ENCODE data around the gene CASS4.
"Not testable (repeated sequence)": the region's sequence is repeated elsewhere in the genome, so short reads cannot be mapped to it uniquely, and the experiment has no call there.

The CASS4 gene, protein sequence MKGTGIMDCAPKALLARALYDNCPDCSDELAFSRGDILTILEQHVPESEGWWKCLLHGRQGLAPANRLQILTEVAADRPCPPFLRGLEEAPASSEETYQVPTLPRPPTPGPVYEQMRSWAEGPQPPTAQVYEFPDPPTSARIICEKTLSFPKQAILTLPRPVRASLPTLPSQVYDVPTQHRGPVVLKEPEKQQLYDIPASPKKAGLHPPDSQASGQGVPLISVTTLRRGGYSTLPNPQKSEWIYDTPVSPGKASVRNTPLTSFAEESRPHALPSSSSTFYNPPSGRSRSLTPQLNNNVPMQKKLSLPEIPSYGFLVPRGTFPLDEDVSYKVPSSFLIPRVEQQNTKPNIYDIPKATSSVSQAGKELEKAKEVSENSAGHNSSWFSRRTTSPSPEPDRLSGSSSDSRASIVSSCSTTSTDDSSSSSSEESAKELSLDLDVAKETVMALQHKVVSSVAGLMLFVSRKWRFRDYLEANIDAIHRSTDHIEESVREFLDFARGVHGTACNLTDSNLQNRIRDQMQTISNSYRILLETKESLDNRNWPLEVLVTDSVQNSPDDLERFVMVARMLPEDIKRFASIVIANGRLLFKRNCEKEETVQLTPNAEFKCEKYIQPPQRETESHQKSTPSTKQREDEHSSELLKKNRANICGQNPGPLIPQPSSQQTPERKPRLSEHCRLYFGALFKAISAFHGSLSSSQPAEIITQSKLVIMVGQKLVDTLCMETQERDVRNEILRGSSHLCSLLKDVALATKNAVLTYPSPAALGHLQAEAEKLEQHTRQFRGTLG

DNA sequence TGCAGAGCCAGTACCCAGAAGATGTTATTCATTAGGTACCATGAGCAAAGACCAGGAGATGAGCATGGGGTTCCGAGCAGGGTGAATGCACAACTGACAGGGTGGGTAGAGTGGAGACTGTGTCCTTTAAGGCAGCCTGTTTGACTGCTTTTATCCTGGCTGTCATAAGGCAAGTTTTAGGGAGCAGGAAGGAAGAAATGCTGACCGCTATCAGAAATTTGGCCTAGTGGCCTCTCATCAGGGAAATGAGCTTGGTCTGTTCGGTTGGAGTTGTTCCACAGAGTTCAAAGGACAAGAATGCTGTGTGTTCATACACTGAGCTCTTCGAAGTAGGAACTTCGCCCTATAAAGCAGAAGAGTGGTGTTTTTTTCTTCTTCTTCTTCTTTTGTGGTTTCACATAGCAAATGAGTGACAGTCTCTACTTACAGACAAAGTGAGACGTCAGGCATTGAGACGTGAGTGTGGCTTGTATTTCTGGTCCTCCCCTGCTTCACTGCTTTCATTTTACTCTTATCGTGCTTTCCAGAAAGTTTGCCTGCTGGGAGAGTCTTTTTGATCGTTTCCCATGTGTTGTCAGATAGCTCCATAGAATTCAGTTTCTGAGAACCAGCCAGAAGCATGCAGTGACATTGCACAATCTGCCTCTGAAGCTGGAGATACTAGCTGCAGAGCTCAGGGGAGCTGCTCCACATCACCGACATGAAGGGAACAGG lies at the start of gene CASS4:
Gene CASS4, plus strand, starts transcription at position 502 of the 714 bp plus-strand sequence. Its CDS starts 199 bp downstream, at position 701.
- DNase-seq (ENCODE audit: low read depth) = no peak

DNA sequence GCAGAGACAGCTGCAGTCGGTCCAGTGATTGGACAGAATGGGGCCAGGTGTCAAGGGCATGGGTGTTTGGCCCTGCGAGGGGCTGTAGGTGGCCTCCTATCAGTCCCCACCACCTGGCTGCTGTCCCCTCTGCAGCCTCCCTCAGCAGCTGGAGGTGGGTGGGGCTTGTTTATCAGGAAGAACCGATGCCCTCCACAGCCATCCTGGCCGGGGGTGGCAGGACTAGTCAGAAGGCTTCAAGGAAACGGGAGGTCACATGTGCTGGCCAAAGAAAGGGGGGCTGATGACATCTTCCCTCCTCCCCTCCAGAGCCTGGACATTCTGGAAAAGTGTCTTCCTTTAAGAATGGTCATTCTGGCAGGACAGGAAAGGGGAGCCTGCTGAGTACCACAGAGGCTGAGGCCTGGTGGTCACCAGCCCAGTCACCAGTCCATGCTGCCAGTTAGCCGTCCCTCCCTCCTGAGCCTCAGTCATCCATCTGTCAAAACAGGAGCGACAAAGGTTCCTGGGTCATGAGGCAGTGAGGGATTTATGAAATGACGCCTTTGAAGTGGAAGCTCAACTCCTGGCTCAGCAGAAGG lies 49.1 kb upstream of the CASS4 start:
- DNase-seq (ENCODE audit: low read depth) = no peak

DNA sequence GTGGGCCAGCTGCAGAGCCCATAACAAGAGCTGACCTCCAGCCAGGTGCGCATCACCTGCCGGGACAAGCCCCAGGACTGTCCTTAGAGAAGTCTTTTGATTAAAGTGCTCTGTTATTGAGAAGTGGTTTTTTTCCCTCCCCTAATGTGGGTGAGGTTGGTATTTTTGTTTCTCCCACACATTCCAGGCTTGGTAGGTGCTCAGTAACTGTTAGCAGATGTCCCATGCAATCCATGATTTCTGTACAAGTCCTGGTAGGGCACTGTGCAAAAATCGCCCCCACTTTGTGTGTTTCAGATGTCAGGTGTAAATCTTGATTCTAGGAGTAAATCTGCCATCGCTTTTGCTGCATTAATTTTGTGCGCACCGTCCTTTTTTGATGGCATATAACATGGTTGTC lies 48.6 kb upstream of the CASS4 start:
- DNase-seq (ENCODE audit: low read depth) = no peak

DNA sequence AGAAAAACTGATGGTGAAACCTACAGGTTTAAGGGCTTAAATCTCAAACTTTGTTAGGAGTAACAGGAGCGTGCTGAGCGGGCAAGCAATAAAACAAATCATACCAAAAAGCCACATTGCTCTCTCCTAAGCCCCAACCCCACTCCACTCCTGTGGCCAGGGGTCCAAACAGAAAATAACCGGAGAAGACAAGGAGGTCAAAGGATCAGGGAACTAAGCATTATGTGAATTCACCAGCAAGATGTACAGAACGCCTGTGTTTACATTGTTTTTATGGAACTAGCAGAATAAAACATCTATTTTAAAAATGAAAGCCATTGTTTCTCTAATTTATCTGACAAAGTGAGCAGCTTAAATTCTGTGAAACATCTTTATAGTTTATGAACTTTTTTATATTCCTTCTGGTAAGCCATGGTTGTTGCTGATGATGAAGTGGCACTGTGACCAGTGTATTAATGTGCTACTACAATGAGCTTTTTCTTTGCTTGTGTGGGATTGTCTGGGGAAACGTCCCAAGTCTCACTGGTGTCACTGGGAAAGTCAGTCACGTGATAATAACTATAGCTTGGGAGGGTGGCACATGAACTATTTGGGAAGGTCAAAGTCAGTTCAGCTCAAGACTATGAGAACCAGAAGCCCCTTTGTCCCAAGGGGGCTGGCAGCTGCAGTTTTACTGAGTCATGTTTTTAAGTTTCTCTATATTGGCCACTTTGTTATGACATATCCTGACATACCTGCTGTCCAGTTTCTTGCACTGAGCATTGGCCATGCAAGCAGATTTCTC lies 43.5 kb upstream of the CASS4 start:
- no peak for DNase-seq (ENCODE audit: low read depth)

DNA sequence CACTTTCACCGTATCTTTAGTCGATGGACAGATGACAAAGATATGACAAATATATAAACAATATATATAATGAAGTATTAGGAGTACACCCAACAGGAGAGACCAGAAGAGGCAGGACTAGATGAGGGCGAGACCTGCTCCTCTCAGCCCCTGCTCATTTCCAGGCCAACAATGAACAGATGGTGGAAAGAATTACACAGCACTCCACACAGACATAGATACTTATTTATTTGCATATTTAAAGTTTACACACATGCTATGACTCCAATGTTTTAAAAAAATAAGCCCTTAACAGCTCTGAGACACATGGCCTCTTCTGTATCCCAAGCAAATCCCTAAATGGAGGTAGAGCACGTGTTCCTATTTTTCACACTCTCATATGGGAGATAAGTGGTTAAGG lies 42.9 kb upstream of the CASS4 start:
- DNase-seq (ENCODE audit: low read depth) = no peak

DNA sequence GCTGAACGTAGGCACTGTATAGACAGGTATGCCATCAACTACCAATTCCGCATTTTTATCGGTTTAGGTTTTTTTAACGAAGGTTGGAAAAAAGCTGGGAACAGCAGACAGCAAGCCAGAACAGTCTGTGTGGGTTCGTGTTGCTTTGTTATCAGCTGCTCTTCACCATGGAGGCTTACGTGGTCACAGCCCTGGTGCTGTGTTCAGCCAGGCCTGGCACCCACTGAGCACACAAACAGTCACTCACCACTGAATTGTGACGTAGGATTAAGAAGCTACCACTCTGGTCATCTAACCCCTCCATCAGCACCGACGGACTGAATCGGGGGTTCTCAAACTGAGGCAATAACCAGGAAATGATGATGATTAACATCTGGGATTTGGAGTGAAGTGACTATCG lies 40.1 kb upstream of the CASS4 start:
- DNase-seq (ENCODE audit: low read depth) = no peak

DNA sequence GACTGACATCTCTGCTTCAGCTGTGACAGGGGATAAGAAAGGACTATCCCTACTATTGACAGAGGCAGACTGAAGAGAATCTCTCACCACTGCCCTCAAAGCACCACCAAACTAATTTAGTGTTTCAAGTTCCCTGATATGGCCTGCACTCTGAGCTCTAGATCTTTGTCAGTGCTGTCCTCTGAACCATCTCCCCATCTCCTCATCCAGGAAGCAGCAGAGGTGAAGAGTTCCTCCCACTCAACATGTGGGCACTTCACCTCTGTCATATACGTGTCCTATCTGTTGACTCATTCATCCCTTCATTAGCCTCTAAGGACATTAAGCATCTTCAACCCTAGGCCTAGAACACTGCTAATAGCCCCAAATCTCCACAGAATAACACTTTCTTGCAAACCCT lies 39.2 kb upstream of the CASS4 start:
- DNase-seq (ENCODE audit: low read depth) = no peak

DNA sequence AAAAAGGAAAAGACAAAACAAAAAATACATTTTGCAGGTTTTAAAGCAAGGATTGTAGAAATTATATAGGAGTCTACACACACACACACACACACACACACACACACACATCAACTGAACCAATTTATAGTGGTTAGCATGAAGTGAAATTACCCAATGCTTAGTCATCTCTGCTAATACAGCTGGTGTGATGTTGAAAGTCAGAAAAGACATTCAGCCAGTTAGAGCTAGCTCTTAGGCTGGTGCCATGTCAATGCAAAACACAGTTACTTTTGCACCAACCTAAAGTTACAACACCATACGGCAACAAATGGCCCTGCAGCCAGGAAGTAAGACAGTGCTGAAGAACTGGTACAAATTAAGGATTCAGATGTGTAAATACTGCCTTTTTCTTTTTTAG lies 38.1 kb upstream of the CASS4 start:
- DNase-seq (ENCODE audit: low read depth) = no peak

DNA sequence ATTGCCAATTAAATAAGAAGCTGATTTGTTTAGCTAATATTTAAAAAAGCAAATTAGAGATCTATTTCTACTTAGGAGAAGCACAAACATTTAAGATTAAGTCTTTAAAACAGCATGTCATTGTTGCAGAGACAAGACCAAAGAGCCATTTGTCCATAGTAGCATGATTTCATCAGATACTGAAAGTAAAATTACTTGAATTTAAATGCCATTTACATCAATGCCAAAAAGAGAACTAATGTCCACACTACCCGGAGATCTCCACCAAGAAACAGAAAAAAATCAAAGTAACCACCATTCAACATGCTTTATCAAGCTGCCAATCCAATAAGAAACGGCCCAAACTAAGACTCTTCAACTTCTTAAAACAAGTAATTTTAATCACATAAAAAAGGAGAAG lies 35.7 kb upstream of the CASS4 start:
- no peak for DNase-seq (ENCODE audit: low read depth)

DNA sequence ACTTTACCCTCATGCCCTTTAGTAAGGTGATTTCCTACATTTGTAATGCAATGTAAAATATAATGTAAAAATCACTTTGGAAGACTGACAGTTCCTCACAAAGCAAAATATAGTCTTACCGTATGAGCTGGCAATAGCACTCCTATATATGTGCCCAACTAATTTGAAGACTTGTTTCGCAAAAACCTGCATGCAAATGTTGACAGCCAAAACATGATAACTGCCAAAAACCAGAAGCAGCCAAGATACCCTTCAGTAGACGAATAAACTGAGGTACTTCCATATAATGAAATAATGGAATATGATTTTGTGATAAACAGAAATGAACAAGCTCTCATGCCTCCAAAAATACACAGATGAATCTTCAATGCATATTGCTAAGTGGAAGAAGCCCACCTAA lies 33.7 kb upstream of the CASS4 start:
- no peak for DNase-seq (ENCODE audit: low read depth)

DNA sequence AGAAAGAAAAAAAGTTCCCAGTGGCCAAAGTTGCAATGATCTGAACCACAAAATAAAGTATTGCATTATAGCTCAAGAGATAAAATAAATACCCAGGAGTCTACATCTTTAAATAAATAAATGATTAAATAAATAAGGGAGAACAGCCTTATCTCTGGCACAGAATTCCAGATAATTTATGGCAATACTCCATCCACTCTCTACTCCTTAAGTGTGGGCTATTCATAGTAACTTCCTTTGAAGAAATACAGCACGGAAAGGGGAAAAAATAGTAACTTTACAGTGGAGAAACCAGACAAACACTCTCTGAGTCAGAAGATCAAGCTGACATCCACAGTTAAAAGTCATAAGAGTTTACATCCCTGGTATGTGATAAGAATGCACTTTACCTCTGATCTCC lies 31.7 kb upstream of the CASS4 start:
- DNase-seq (ENCODE audit: low read depth) = no peak

DNA sequence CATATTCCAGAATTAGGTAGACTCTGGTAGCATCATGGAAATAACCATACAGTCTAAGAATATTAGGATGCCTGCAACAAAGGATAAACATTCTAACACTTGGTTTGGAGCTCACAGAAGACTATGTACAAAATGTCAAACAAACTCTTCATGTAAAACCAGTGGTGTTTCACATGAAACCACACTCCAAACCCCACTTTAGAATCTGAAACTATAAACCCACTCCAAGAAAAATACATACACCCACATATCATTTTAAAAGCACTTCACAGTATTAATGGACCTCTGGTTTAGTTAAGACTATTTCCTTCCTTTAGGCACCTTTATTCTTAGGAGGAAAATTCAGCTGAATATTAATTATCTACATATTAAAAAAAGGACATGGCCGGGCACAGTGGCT lies 30.6 kb upstream of the CASS4 start:
- DNase-seq (ENCODE audit: low read depth) = no peak

DNA sequence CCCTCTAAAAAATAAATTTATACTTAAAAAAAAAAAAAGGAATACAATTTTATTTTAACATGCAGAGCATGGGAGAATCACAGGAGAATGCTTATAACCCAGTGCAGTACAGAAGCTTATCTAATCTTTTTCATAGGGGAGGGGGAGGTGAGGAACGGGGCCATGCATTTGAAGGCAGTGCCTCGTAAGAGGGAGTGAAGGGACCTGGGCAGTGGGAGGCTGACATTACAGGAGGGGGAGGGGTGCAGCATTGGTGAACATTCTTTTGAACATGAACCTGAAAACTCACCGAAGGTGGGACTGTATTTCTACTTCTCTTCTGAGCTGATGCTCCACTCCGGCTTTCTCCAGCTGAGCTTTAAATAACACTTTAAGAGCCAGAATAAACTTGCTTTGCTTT lies 29.4 kb upstream of the CASS4 start:
- no peak for DNase-seq (ENCODE audit: low read depth)

DNA sequence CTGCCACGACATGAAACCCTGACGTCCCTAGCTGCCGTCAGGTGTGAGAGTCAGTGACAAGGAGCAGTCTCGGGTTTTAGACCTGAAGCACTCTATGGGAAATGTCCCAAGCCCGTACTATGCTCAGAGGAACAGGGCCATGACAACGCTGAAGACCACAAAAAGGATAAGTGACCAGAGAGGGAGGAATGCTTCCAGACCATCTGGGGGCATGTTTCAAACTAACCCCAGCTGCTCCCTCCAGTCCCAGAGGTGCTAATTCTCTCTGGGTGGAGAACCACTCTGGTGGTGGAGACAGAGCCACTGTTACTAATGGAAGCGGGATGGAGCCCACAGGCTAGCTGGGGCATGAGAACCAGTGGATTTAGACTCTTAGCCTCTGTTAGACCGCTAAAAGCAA lies 28.7 kb upstream of the CASS4 start:
- no peak for DNase-seq (ENCODE audit: low read depth)

DNA sequence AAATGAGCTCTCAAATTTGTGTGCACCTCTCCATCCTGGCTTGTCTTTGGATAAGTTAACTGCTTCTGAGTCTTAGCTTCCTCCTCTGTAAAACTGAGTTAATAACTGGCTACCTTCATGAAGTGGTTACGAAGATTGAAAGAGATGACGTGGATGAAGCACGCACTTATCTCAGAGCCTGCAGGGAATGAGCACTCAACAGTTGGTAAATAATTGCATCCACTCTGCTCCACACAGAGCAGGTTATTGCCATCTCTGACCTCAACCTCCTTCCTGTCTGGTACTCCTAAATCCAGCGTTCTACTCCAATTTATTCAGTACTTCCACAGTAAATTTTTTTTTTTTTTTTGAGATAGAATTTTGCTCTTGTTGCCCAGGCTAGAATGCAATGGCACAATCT lies 26.9 kb upstream of the CASS4 start:
- DNase-seq (ENCODE audit: low read depth) = no peak

DNA sequence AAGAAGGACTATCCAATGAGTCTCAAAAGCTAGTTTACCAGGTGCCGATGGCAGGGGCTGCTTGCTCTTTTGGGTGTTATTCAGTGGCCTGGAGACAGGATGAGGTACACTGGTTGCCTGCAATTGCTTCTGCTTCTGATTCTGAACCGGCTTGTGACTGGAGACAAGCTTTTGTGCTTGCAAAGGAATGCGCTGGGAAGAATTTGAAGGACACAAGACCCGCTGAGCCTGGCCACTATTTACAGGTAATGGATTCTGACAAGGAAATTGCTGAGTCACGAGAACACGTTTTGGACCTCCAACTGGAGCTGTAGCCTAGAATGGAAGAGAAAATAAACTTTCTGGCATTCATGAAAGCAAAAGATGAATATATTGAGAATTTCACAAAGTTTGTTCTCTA lies 25.8 kb upstream of the CASS4 start:
- DNase-seq (ENCODE audit: low read depth) = no peak

DNA sequence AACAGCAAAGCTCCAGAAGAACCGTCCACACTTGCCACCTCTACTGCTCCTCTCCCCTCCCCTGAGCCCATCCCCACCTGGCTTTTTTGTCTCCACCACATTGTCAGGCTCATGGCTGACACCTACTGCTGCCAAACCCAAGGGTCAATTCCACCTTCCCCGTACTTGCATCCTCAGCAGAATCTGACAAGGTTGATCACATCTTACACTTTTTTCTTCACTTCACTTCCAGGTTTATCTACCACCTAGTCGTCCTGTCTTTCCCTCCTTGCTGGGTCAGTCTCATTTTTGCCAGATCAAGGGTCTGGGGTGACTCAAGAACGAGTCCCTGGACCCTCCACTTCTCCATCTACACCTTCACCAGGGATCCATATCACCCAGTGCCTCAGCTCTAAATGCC lies 23.2 kb upstream of the CASS4 start:
- DNase-seq (ENCODE audit: low read depth) = no peak

DNA sequence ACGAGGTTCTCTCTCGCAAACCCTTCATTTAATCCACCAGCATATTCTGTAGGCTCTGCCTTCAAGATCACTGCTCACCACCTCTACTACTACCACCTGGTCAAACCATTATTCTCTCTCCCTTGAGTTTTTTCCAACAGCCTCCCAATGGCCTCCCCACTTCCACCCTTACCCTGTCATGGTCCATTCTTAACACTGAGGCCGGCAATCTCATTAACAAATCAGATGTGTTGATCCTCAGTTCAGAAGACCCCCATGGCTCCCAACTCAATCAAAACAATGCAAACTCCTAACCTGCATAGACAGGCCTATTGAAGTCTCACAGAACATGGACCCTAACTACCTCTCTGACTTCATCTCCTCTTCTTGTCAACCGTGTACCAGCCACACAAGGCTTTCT lies 22.3 kb upstream of the CASS4 start:
- no peak for DNase-seq (ENCODE audit: low read depth)

DNA sequence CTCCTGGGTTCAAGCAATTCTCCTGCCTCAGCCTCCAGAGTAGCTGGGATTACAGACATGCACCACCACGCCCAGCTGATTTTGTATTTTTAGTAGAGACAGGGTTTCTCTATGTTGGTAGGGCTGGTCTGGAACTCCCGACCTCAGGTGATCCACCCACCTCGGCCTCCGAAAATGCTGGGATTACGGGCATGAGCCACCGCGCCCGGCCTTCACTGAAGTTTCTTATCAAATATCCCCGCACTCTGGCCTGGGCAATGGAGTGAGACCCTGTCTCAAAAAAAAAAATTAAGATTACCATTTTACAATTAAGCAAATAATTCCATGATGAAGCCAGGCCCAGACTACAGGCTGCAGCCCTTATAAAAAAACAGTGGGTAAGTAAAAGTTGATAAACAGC lies 21.7 kb upstream of the CASS4 start:
- not testable (repeated sequence) for DNase-seq (ENCODE audit: low read depth)

DNA sequence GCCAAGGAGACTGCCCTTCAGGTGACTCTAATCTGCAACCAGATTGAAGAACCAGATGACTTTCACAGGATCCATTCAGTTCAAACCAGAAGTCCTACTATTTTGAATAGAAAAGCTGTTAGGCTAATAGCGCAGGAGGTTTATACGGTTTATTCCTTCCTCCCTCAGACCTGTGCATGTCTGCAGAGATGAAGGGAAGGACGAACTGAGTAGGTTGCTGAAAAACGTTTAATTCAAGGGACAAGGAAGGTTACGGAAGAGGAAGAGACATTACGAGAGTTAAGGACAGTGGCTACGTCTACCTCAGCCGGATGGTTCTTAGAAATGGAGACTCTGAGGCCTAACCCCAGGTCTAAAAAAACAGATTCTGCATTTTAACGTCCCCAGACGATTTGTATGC lies 21.0 kb upstream of the CASS4 start:
- DNase-seq (ENCODE audit: low read depth) = no peak

DNA sequence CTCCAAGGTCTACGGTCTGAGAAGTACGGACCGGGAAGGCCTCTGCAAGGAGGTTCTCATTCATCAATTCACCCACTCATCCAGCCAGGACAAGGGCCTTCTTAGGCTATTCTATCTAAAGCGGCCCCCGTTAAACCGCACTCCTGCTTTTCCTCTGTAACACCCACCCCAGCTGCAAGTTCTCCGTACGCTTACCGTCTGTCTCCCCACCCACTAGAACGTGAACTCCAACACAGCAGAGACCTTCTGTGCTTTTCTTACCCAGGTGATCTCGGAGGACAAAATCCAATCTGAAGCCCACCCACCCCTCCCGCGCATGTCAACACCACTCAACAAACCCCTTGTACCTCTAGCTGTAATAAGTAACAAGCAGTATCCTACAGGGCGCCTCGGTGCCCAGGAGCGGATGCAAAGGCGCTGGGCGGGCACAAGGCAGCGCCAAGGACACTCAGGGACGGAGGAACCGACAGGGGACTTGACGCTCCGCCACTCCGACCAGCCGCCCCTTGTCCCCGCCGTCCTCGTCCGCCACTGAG lies 20.4 kb upstream of the CASS4 start:
- no peak for DNase-seq (ENCODE audit: low read depth)
